Activated effector memory CD4-positive, alpha-beta T cell treated with anti-CD3 and anti-CD28 coated beads, Interleukin-2, amount 50 U/mL, for 16 hours (primary cell): ENCODE data around the gene GHDC.
A peak's percentile ranks its signal among the peaks of the same experiment; 100 is the strongest.

ENCODE experiments used
- DNase-seq: peaks from one replicate; pipeline ENCODE4 v3.0.0-alpha.2; 2020

Gene GHDC

GRCh38 chr17:42181851-42182207 lies 12.5 kb downstream of the GHDC start:
- no peak for DNase-seq

- DNase-seq, result peak; percentile 96
Observed at GRCh38 chr17:42180922-42181850, 13.1 kb downstream of the GHDC start, which contains the start of gene KCNH4. TSS of gene KCNH4 (minus strand) at chr17:42181142. CDS start at chr17:42180945, 197 bp downstream.

GRCh38 chr17:42180411-42180921 lies 13.8 kb downstream of the GHDC start:
- DNase-seq, result no peak

GRCh38 chr17:42179911-42180410 lies 14.3 kb downstream of the GHDC start:
- DNase-seq, result no peak

- DNase-seq, result no peak
Observed at GRCh38 chr17:42179335-42179734, 15.0 kb downstream of the GHDC start.

- DNase-seq, result peak; percentile 74
Observed at GRCh38 chr17:42178817-42179216, 15.5 kb downstream of the GHDC start.

GRCh38 chr17:42177684-42178083 lies 16.6 kb downstream of the GHDC start:
- DNase-seq, result no peak

GRCh38 chr17:42174126-42174783 lies 20.0 kb downstream of the GHDC start:
- no peak for DNase-seq

- no peak for DNase-seq
Observed at GRCh38 chr17:42171831-42172230, 22.5 kb downstream of the GHDC start.

GRCh38 chr17:42169351-42169750 lies 24.9 kb downstream of the GHDC start:
- no peak for DNase-seq

- DNase-seq, result no peak
Observed at GRCh38 chr17:42167807-42168206, 26.5 kb downstream of the GHDC start.

- DNase-seq, result no peak
Observed at GRCh38 chr17:42166196-42166763, 28.0 kb downstream of the GHDC start.

GRCh38 chr17:42165751-42166150 lies 28.5 kb downstream of the GHDC start:
- DNase-seq, result no peak

GRCh38 chr17:42163696-42164407 lies 30.4 kb downstream of the GHDC start:
- DNase-seq, result no peak

GRCh38 chr17:42163113-42163512 lies 31.2 kb downstream of the GHDC start:
- DNase-seq, result peak; percentile 79

- no peak for DNase-seq
Observed at GRCh38 chr17:42160531-42160910, 33.8 kb downstream of the GHDC start.

GRCh38 chr17:42159796-42160530 lies 34.3 kb downstream of the GHDC start:
- no peak for DNase-seq

- no peak for DNase-seq
Observed at GRCh38 chr17:42155614-42156045, 38.7 kb downstream of the GHDC start.

GRCh38 chr17:42153919-42154742 lies 40.2 kb downstream of the GHDC start:
- DNase-seq, result no peak

- no peak for DNase-seq
Observed at GRCh38 chr17:42146911-42147607, 47.2 kb downstream of the GHDC start.
